H1 (cell line): ENCODE data around the gene ZNF429. TPM values are rescaled to one million over a fixed set of nuclear protein-coding genes. Genes with fewer than 3 reads are reported as not detected.

Experiments used
- CTCF ChIA-PET: fragments of 300-600 bp; sonication (Branson Sonifier 250); formaldehyde crosslinking; loops from one replicate; lab custom pipeline; 2021; ENCODE audit not compliant: partially characterized antibody; lab: Charles Lee
- POLR2A ChIA-PET: fragments of 300-600 bp; sonication (Branson Sonifier 250); formaldehyde crosslinking; loops from one replicate; lab custom pipeline; 2021; ENCODE audit warnings: inconsistent platforms; ENCODE audit not compliant: partially characterized antibody; lab: Charles Lee
- DNase-seq, 2 experiments: peaks; one replicate each; pipeline versions ENCODE4 v3.0.0 to v3.0.0-alpha.2; 2010 to 2022; ENCODE audit warnings: low spot score in 2 of 2, low read depth in 1 of 2, mixed read lengths in 1 of 2
- FAIRE-seq: peaks from 2 replicates; lab custom pipeline; 2011; peaks lifted over from hg19 to GRCh38; lab: Jason Lieb, UNC
- H2AFZ ChIP-seq: 2 replicates; pipeline ENCODE4 v1.8.1; 2012; ENCODE audit warnings: low read length, inconsistent platforms
- H2AK5ac ChIP-seq: 2 replicates; pipeline ENCODE4 v1.6.1; 2013; ENCODE audit warnings: low read depth, low read length
- H2BK120ac ChIP-seq: replicated peaks from 2 replicates; pipeline ENCODE3; 2013; ENCODE audit warnings: low read depth, low read length, inconsistent platforms
- H2BK12ac ChIP-seq: 2 replicates; pipeline ENCODE4 v1.6.1; 2013; ENCODE audit warnings: low read depth, low read length
- H2BK15ac ChIP-seq: 2 replicates; pipeline ENCODE4 v1.6.1; 2013; ENCODE audit warnings: low read length
- H2BK20ac ChIP-seq: 2 replicates; pipeline ENCODE4 v1.6.1; 2013; ENCODE audit warnings: low read length
- H2BK5ac ChIP-seq: 2 replicates; pipeline ENCODE4 v1.6.1; 2013; ENCODE audit warnings: low read depth, low read length
- H3K14ac ChIP-seq: 2 replicates; pipeline ENCODE4 v1.6.1; 2013; ENCODE audit warnings: inconsistent platforms; ENCODE audit not compliant: insufficient read length
- H3K18ac ChIP-seq: 2 replicates; pipeline ENCODE4 v1.6.1; 2013; ENCODE audit warnings: low read length; ENCODE audit errors: extremely low read depth
- H3K23ac ChIP-seq: 2 replicates; pipeline ENCODE4 v1.6.1; 2013; ENCODE audit warnings: inconsistent platforms; ENCODE audit not compliant: insufficient read length
- H3K23me2 ChIP-seq: 2 replicates; pipeline ENCODE4 v1.6.1; 2013; ENCODE audit warnings: low read depth, low read length
- H3K27ac ChIP-seq: 2 replicates; pipeline ENCODE4 v1.6.1; 2011; ENCODE audit warnings: low read depth, low read length, inconsistent platforms
- H3K27me3 ChIP-seq, 4 experiments: replicated peaks in 1 of 4; 1 replicate in 1 of 4; 2 replicates in 3 of 4; pipeline versions ENCODE4 v1.6.1 to v1.8.1; 2011 to 2013; ENCODE audit warnings: low read length in 3 of 4, mild to moderate bottlenecking in 3 of 4, inconsistent platforms in 2 of 4, mixed read lengths in 2 of 4, moderate library complexity in 1 of 4; ENCODE audit not compliant: control insufficient read depth in 3 of 4, insufficient read depth in 3 of 4; ENCODE audit errors: extremely low read depth in 1 of 4
- H3K36me3 ChIP-seq, 4 experiments: 2 replicates each; pipeline versions ENCODE4 v1.6.1 to v1.8.1; 2011 to 2013; ENCODE audit warnings: mild to moderate bottlenecking in 4 of 4, low read length in 3 of 4, moderate library complexity in 2 of 4, control low read depth in 1 of 4, inconsistent platforms in 1 of 4; ENCODE audit not compliant: insufficient read depth in 4 of 4, control insufficient read depth in 2 of 4
- H3K4ac ChIP-seq: replicated peaks from 2 replicates; pipeline ENCODE3; 2013; ENCODE audit warnings: low read length, low read depth, mixed read lengths, inconsistent platforms; ENCODE audit not compliant: insufficient read length
- H3K4me1 ChIP-seq, 4 experiments: replicated peaks in 1 of 4; 1 replicate in 1 of 4; 2 replicates in 3 of 4; pipeline versions ENCODE4 v1.6.1 to v1.8.1; 2011 to 2013; ENCODE audit warnings: low read length in 3 of 4, inconsistent platforms in 2 of 4, mixed read lengths in 1 of 4; ENCODE audit not compliant: insufficient read depth in 4 of 4, control insufficient read depth in 3 of 4
- H3K4me2 ChIP-seq, 2 experiments: 2 replicates each; pipeline versions ENCODE4 v1.6.1 to v1.8.1; 2011 to 2013; ENCODE audit warnings: low read depth in 2 of 2, low read length in 2 of 2, control low read depth in 1 of 2, inconsistent platforms in 1 of 2, mild to moderate bottlenecking in 1 of 2; ENCODE audit not compliant: insufficient read depth in 1 of 2
- H3K4me3 ChIP-seq, 4 experiments: fragments of 200-600, 300-600 bp in 1 of 4; sonication (generic), shearing (Covaris generic), sonication (Bioruptor Twin) in 1 of 4; 2 replicates each; pipeline versions ENCODE4 v1.5.1 to v1.8.1; 2011 to 2016; ENCODE audit warnings: low read length in 4 of 4, low read depth in 3 of 4, control low read depth in 2 of 4, inconsistent platforms in 2 of 4, mild to moderate bottlenecking in 2 of 4, mixed read lengths in 1 of 4, moderate library complexity in 1 of 4; ENCODE audit not compliant: insufficient read depth in 2 of 4; ENCODE audit errors: extremely low read depth in 1 of 4
- H3K56ac ChIP-seq: replicated peaks from 2 replicates; pipeline ENCODE3; 2013; ENCODE audit warnings: low read depth, mild to moderate bottlenecking, mixed read lengths, low read length, inconsistent platforms; ENCODE audit not compliant: insufficient read length
- H3K79me1 ChIP-seq: 2 replicates; pipeline ENCODE4 v1.6.1; 2013; ENCODE audit warnings: low read depth, low read length, control low read depth
- H3K79me2 ChIP-seq, 2 experiments: 2 replicates each; pipeline versions ENCODE4 v1.6.1 to v1.8.1; 2012 to 2013; ENCODE audit warnings: low read length in 2 of 2, mild to moderate bottlenecking in 2 of 2, inconsistent platforms in 1 of 2; ENCODE audit not compliant: insufficient read depth in 2 of 2, control insufficient read depth in 1 of 2
- H3K9ac ChIP-seq, 4 experiments: replicated peaks in 1 of 4; 1 replicate in 1 of 4; 2 replicates in 3 of 4; pipeline versions ENCODE4 v1.6.1 to v1.8.1; 2011 to 2013; ENCODE audit warnings: low read depth in 3 of 4, low read length in 3 of 4, control low read depth in 2 of 4, mild to moderate bottlenecking in 2 of 4, moderate library complexity in 2 of 4, inconsistent platforms in 1 of 4; ENCODE audit errors: extremely low read depth in 1 of 4
- H3K9me3 ChIP-seq, 2 experiments: 2 replicates each; pipeline versions ENCODE4 v1.6.1 to v1.8.1; 2012 to 2013; ENCODE audit warnings: mild to moderate bottlenecking in 2 of 2, moderate library complexity in 2 of 2, control low read depth in 1 of 2, inconsistent platforms in 1 of 2, low read depth in 1 of 2, low read length in 1 of 2, mixed read lengths in 1 of 2; ENCODE audit not compliant: insufficient read depth in 2 of 2
- H4K20me1 ChIP-seq, 2 experiments: replicated peaks in 1 of 2; 2 replicates each; pipeline versions ENCODE3 to v1.8.1; 2011 to 2013; ENCODE audit warnings: inconsistent platforms in 2 of 2, low read length in 2 of 2, mild to moderate bottlenecking in 1 of 2; ENCODE audit not compliant: insufficient read depth in 2 of 2, control insufficient read depth in 1 of 2
- H4K5ac ChIP-seq: 2 replicates; pipeline ENCODE4 v1.6.1; 2013; ENCODE audit warnings: low read length, low read depth, mixed read lengths, inconsistent platforms; ENCODE audit not compliant: insufficient read length
- H4K8ac ChIP-seq: 2 replicates; pipeline ENCODE4 v1.8.0; 2013; ENCODE audit warnings: mild to moderate bottlenecking, moderate library complexity, low read length, inconsistent platforms; ENCODE audit not compliant: insufficient read depth; ENCODE audit errors: extremely low read depth
- H4K91ac ChIP-seq: replicated peaks from 2 replicates; pipeline ENCODE3; 2013; ENCODE audit warnings: low read length, mixed read lengths, inconsistent platforms; ENCODE audit not compliant: insufficient read length
- ASH2L ChIP-seq: fragments of 200-600, 300-600 bp; sonication (generic); IDR thresholded peaks from one replicate; pipeline ENCODE4 v1.7.1; 2017; ENCODE audit warnings: low read length
- CTBP2 ChIP-seq: IDR thresholded peaks from 2 replicates; pipeline ENCODE4 v1.7.0; 2011; ENCODE audit warnings: borderline replicate concordance, mild to moderate bottlenecking, moderate library complexity, mixed read lengths, low read length; ENCODE audit not compliant: insufficient read depth, insufficient read length
- KDM4A ChIP-seq: IDR thresholded peaks from one replicate; pipeline ENCODE4 v1.7.1; 2012; ENCODE audit warnings: low read depth, mild to moderate bottlenecking, moderate library complexity, low read length, inconsistent platforms; ENCODE audit not compliant: severe bottlenecking
- SIN3A ChIP-seq, 2 experiments: IDR thresholded peaks in 1 of 2; conservative IDR thresholded peaks in 1 of 2; 2 replicates each; pipeline ENCODE4 v1.6.1; 2011 to 2012; ENCODE audit warnings: low read length in 2 of 2, improper control_type of control experiment in 1 of 2, low read depth in 1 of 2, mild to moderate bottlenecking in 1 of 2
- WGBS, 2 experiments: shearing (Covaris generic) in 1 of 2; methylation state at CpG; one replicate each; pipeline versions ENCODE4 v1.1.6 to v1.1.7; 2013 to 2015; ENCODE audit warnings: low lambda C conversion rate in 2 of 2, mixed read lengths in 2 of 2, inconsistent platforms in 1 of 2, low coverage in 1 of 2, missing lambda C conversion rate in 1 of 2; ENCODE audit not compliant: insufficient replicate concordance in 2 of 2, insufficient coverage in 1 of 2, insufficient read length in 1 of 2; ENCODE audit errors: extremely low coverage in 1 of 2, missing lambda C conversion rate in 1 of 2; 5-methylcytosine and 5-hydroxymethylcytosine counted together
- polyA plus RNA-seq, 7 experiments: library from polyadenylated mRNA; depleted of rRNA in 3 of 7; stranded (reverse) in 5 of 7; unstranded in 2 of 7; fragments of >200 nt in 5 of 7; fragments of 200-250 nt in 2 of 7; gene quantifications; 1 replicate in 5 of 7; 2 replicates in 1 of 7; 4 replicates in 1 of 7; pipeline versions ENCODE4 v1.2.1 to v1.2.3, GENCODE V29; 2011 to 2013; ENCODE audit warnings: missing spikeins in 2 of 7, mixed read lengths in 2 of 7
- total RNA-seq: library from RNA; stranded (reverse); fragmentation: NEBNext Ultra II Directional; extraction: Animal tissue kit (Norgen Biotek cat#: 25700); gene quantifications from 2 replicates; pipeline ENCODE4 v1.2.1, GENCODE V29; 2021

ZNF429 gene
- total and polyA plus RNA-seq, 2 of the 8 experiments (the other 6 are each of a cell fraction or from before 2014, with no cell fraction given) = 10.9 to 15.0 TPM

GRCh38 chr19:21593502-21593901, 88.1 kb downstream of the ZNF429 start:
- no peak overlapping the region for H3K14ac ChIP-seq
- no peaks in the 10 kb centered on the region for H3K36me3 ChIP-seq
- H3K4me3 ChIP-seq = no peak overlapping the region
- no peaks in the 10 kb centered on the region for H3K23me2 ChIP-seq
- H2BK15ac ChIP-seq = no peak overlapping the region
- H3K27me3 ChIP-seq = no peaks in the 10 kb centered on the region
- CTCF ChIA-PET = no interaction called here
- H2AFZ ChIP-seq = no peak overlapping the region
- DNase-seq (no peak), FAIRE-seq (no peak)
- H4K5ac ChIP-seq = no peak overlapping the region
- H2BK5ac ChIP-seq = no peak overlapping the region
- POLR2A ChIA-PET = interaction anchor here (0.8 to 1.0 kb wide), 2 partner anchors 11 to 259 kb away, joined by 3 read pairs; no protein-coding TSS in a partner anchor
- 85% methylated on average over 4 of the region's 4 CpGs; no CpG with 5 or more reads in 1 of the 2 experiments for WGBS, 2 experiments
- no peak overlapping the region for H3K4me2 ChIP-seq
- H2BK12ac ChIP-seq = no peak overlapping the region
- H4K91ac ChIP-seq = no peak overlapping the region
- no peaks in the 10 kb centered on the region for H3K9me3 ChIP-seq
- H3K27ac ChIP-seq = no peak overlapping the region
- no peaks in the 10 kb centered on the region for H3K79me2 ChIP-seq
- H3K56ac ChIP-seq = no peak overlapping the region
- no peak overlapping the region for H3K18ac ChIP-seq
- H3K4me1 ChIP-seq = peaks cover 0 to 4% (median 0%) of the 10 kb centered on the region in 4 experiments; a peak in 2 of 7 replicates
- H3K9ac ChIP-seq = no peak overlapping the region
- H4K20me1 ChIP-seq = no peaks in the 10 kb centered on the region
- no peak overlapping the region for H2AK5ac ChIP-seq
- H4K8ac ChIP-seq = no peak overlapping the region
- no peak overlapping the region for H2BK120ac ChIP-seq
- H3K23ac ChIP-seq = no peak overlapping the region
- H3K79me1 ChIP-seq = no peaks in the 10 kb centered on the region
- no peak overlapping the region for H3K4ac ChIP-seq
- H2BK20ac ChIP-seq = no peak overlapping the region
- TF ChIP-seq ASH2L (no peak), SIN3A (conservative IDR thresholded peaks at IDR 0.05 in 1 of 2, IDR thresholded peaks at IDR 0.05 in 1 of 2; ENCODE audit: low read depth in 1 of 2, low read length in 2 of 2) (no peak), KDM4A (no peak), CTBP2 (no peak)
